Measurements from ENCODE around the gene EEF1G.
A peak's percentile ranks its signal among the peaks of the same experiment; 100 is the strongest.
"Not testable (repeated sequence)": the region's sequence is repeated elsewhere in the genome, so short reads cannot be mapped to it uniquely, and the experiment has no call there.

EEF1G gene

GRCh38 chr11:62575837-62576236 is 2.1 kb upstream of the EEF1G start:
- peaks cover 18% of the 10 kb centered on the region for H3K4me1 ChIP-seq (ENCODE audit: insufficient read depth, low read length)
- peaks cover 26% of the 10 kb centered on the region for H3K36me3 ChIP-seq (ENCODE audit: insufficient read depth, low read length)
- no peaks in the 10 kb centered on the region for H3K9me3 ChIP-seq (ENCODE audit: control insufficient read depth, insufficient read depth, low read length)
- H3K9ac ChIP-seq (ENCODE audit: low read depth, low read length): no peak overlapping the region

GRCh38 chr11:62575156-62575555 is 1.5 kb upstream of the EEF1G start:
- peak overlapping the region; percentile 77 for H3K9ac ChIP-seq (ENCODE audit: low read depth, low read length)
- H3K9me3 ChIP-seq (ENCODE audit: control insufficient read depth, insufficient read depth, low read length): no peaks in the 10 kb centered on the region
- H3K4me1 ChIP-seq (ENCODE audit: insufficient read depth, low read length): peaks cover 18% of the 10 kb centered on the region
- H3K36me3 ChIP-seq (ENCODE audit: insufficient read depth, low read length): peaks cover 32% of the 10 kb centered on the region

GRCh38 chr11:62574363-62575071 is 826 bp upstream of the EEF1G start:
- Histone ChIP-seq H3K9me3 (ENCODE audit: control insufficient read depth, insufficient read depth, low read length) (no peaks in the 10 kb centered on the region), H3K9ac (ENCODE audit: low read depth, low read length) (peak overlapping the region; percentile 77), H3K36me3 (ENCODE audit: insufficient read depth, low read length) (peaks cover 35% of the 10 kb centered on the region), H3K4me1 (ENCODE audit: insufficient read depth, low read length) (peaks cover 18% of the 10 kb centered on the region)

DNA sequence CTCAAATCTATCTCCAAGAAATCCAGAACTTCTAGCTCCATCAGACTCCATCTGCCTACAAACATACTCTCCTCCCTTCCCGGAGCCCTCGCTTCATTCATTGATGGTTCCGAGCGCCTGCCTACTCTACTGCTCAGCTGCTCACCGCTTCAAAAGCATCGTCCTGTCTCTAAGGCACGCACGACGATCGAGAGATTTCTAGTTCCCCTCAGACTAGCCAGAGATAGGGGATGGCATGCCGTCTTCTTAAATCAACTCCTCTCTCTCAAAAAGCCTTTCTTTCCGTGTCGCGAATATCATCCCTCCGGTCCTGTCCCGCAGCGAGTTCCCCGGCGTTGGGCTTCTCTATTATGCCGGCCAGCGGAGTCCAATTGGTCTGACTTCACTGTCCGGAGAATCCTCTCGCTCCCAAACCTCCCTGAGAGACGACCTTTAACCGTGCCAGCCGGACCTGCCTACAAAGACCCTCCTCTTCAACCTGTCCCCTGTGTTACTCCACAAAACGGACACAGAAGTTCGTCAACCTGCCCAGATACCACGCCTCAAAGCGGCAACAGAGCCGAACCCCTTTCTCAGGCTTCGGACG is 592 bp downstream of the EEF1G start:
- Histone ChIP-seq H3K9ac (ENCODE audit: low read depth, low read length) (peak overlapping the region; percentile 99), H3K36me3 (ENCODE audit: insufficient read depth, low read length) (peaks cover 41% of the 10 kb centered on the region), H3K9me3 (ENCODE audit: control insufficient read depth, insufficient read depth, low read length) (no peaks in the 10 kb centered on the region), H3K4me1 (ENCODE audit: insufficient read depth, low read length) (peaks cover 18% of the 10 kb centered on the region)

DNA sequence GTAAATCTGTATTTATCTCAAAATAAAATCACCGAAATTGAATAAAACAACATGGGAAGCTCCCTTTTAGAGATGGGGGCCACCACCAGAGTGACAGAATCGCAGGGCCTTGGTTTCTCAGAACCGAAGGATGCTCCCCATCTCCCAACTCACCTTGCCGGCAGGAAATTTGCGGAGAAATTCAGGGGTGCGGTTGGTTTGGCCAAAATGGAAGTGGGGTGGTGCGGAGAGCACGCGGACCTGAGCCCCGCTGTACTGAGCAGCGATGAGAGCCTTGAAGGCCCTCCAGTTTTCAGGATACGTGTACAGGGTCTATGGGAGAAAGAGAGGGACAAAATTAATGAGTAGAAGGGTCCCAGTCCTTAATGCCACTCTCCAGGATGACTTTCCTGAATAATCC is 1.3 kb downstream of the EEF1G start:
- Histone ChIP-seq H3K36me3 (ENCODE audit: insufficient read depth, low read length) (peaks cover 42% of the 10 kb centered on the region), H3K9me3 (ENCODE audit: control insufficient read depth, insufficient read depth, low read length) (no peaks in the 10 kb centered on the region)

GRCh38 chr11:62571493-62571892 is 2.2 kb downstream of the EEF1G start:
- H3K9me3 ChIP-seq (ENCODE audit: control insufficient read depth, insufficient read depth, low read length): not testable (repeated sequence)
- Histone ChIP-seq H3K4me1 (ENCODE audit: insufficient read depth, low read length) (peaks cover 18% of the 10 kb centered on the region), H3K36me3 (ENCODE audit: insufficient read depth, low read length) (peaks cover 47% of the 10 kb centered on the region), H3K9ac (ENCODE audit: low read depth, low read length) (peak overlapping the region; percentile 99; the same call in 1 of the 2 replicates)

More for the DNA sequence above, 1.3 kb downstream of the EEF1G start:
- peaks cover 18% of the 10 kb centered on the region for H3K4me1 ChIP-seq (ENCODE audit: insufficient read depth, low read length)
- H3K9ac ChIP-seq (ENCODE audit: low read depth, low read length): peak overlapping the region; percentile 99

GRCh38 chr11:62570903-62571302 is 2.8 kb downstream of the EEF1G start:
- H3K4me1 ChIP-seq (ENCODE audit: insufficient read depth, low read length): peaks cover 18% of the 10 kb centered on the region
- H3K9me3 ChIP-seq (ENCODE audit: control insufficient read depth, insufficient read depth, low read length); H3K9ac ChIP-seq (ENCODE audit: low read depth, low read length): not testable (repeated sequence)
- H3K36me3 ChIP-seq (ENCODE audit: insufficient read depth, low read length): peaks cover 53% of the 10 kb centered on the region

- Histone ChIP-seq H3K9me3 (ENCODE audit: control insufficient read depth, insufficient read depth, low read length) (no peaks in the 10 kb centered on the region), H3K4me1 (ENCODE audit: insufficient read depth, low read length) (peaks cover 12% of the 10 kb centered on the region), H3K36me3 (ENCODE audit: insufficient read depth, low read length) (peaks cover 62% of the 10 kb centered on the region), H3K9ac (ENCODE audit: low read depth, low read length) (no peak overlapping the region)
These were observed 4.1 kb downstream of the EEF1G start for GRCh38 chr11:62569611-62570010.

- peaks cover 8% of the 10 kb centered on the region for H3K4me1 ChIP-seq (ENCODE audit: insufficient read depth, low read length)
- H3K36me3 ChIP-seq (ENCODE audit: insufficient read depth, low read length): peaks cover 55% of the 10 kb centered on the region
- no peaks in the 10 kb centered on the region for H3K9me3 ChIP-seq (ENCODE audit: control insufficient read depth, insufficient read depth, low read length)
- H3K9ac ChIP-seq (ENCODE audit: low read depth, low read length): no peak overlapping the region
These were observed 6.6 kb downstream of the EEF1G start for GRCh38 chr11:62567018-62567633.

DNA sequence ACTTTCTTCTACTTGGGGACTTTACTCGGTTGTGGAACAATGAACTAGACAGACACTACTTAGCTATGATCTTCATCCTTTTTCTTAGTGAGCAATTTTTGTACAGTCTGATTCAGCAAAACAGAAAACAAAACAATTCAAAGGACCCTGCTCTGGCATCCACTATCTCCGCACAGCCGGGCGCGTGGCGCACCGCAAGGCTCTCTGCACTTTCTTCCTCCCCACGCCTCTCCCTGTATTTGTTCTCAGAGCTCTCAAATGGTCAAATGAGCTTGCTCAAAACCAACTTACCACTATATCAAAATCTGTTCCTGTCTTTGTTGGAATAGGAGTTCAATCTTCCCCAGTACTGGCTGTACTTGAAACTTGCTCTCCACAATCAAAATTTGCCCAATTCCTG is 7.4 kb downstream of the EEF1G start:
- Histone ChIP-seq H3K9me3 (ENCODE audit: control insufficient read depth, insufficient read depth, low read length) (no peaks in the 10 kb centered on the region), H3K9ac (ENCODE audit: low read depth, low read length) (no peak overlapping the region), H3K36me3 (ENCODE audit: insufficient read depth, low read length) (peaks cover 46% of the 10 kb centered on the region), H3K4me1 (ENCODE audit: insufficient read depth, low read length) (peaks cover 5% of the 10 kb centered on the region)

DNA sequence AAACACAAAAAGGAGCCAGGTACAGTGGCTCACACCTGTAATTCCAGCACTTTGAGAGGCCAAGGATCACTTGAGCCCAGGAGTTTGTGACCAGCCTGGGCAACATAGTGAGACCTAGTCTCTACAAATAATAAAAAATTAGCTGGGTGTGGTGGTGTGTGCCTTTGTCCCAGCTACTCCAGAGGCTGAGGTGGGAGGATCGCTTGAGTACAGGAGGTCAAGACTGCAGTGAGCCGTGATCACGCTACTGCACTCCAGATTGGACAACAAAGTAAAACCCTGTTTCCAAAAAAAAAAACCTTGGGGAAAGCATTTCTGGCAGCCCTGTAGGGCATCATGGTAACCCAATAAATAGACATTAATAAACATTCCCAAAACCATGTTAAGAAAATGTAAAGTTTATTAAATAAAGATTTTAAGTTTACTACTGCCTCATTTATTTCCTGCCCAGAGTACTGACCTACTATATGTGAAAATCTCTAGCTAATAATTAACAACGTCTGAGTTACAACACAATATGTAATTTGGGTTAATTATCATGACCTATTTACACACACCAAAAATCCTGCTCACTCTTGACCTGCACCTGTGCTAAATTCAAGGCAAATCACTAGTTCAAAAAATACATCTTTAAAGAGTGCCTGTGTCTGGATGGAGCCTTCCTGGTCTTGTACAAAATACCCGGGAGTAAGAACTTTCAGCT is 8.4 kb downstream of the EEF1G start:
- H3K36me3 ChIP-seq (ENCODE audit: insufficient read depth, low read length): peaks cover 38% of the 10 kb centered on the region
- H3K9me3 ChIP-seq (ENCODE audit: control insufficient read depth, insufficient read depth, low read length): no peaks in the 10 kb centered on the region
- H3K9ac ChIP-seq (ENCODE audit: low read depth, low read length): no peak overlapping the region
- peaks cover 13% of the 10 kb centered on the region for H3K4me1 ChIP-seq (ENCODE audit: insufficient read depth, low read length)

GRCh38 chr11:62561677-62562230 is 11.9 kb downstream of the EEF1G start:
- peaks cover 32% of the 10 kb centered on the region for H3K4me1 ChIP-seq (ENCODE audit: insufficient read depth, low read length)
- H3K9me3 ChIP-seq (ENCODE audit: control insufficient read depth, insufficient read depth, low read length); H3K9ac ChIP-seq (ENCODE audit: low read depth, low read length): not testable (repeated sequence)
- H3K36me3 ChIP-seq (ENCODE audit: insufficient read depth, low read length): peaks cover 40% of the 10 kb centered on the region

DNA sequence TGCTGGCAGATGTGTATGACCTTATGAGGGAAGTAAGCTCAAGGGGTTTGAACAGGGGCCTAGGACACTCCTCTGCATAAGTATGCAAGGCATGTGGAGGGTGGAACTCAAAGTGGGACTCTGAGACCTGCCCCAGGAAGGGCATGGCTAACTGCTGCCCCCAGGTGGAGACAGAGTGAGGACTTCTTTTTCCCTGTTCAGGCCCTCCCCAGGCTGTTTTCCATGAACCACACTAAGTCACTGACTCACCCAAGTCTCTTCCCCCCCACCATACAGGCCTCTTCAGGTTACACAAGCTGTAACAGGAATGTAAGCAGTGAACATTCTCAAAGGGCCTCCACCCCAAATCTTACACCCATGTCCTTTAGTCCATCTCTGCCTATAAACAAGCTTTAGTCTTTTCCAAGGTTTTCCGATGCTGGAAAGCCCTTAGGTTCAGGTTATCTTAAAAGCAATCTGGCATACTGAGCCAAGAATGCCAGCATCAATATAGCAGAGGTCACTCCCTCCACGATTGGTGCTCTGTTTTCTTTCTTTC is 13.1 kb downstream of the EEF1G start:
- no peak overlapping the region for H3K9ac ChIP-seq (ENCODE audit: low read depth, low read length)
- H3K36me3 ChIP-seq (ENCODE audit: insufficient read depth, low read length): peaks cover 29% of the 10 kb centered on the region
- no peaks in the 10 kb centered on the region for H3K9me3 ChIP-seq (ENCODE audit: control insufficient read depth, insufficient read depth, low read length)
- peaks cover 35% of the 10 kb centered on the region for H3K4me1 ChIP-seq (ENCODE audit: insufficient read depth, low read length)

DNA sequence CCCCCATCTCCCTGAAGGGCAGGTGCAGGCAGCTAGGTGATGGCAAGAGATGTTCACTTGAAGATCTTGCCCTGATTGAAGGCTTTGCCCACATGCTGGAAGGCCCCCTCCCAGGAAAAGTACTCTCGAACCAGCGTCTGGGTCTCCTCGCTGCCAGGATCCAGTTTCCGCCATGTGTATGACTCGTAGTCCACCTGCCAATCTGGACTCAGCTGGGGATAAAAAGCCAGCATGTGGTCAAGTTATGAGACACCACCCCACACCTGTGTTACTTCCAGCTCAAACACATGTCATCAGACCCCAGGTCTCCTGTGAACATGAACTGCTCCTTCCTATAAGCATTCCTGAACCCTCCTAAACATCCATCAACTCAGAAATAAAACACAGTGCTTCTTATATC is 14.1 kb downstream of the EEF1G start:
- not testable (repeated sequence) for H3K9ac ChIP-seq (ENCODE audit: low read depth, low read length); H3K9me3 ChIP-seq (ENCODE audit: control insufficient read depth, insufficient read depth, low read length)
- H3K36me3 ChIP-seq (ENCODE audit: insufficient read depth, low read length): peaks cover 21% of the 10 kb centered on the region
- H3K4me1 ChIP-seq (ENCODE audit: insufficient read depth, low read length): peaks cover 41% of the 10 kb centered on the region

Data from ES-I3 (cell line).